ENCODE data around the gene RHBDL1.

Gene RHBDL1

DNA sequence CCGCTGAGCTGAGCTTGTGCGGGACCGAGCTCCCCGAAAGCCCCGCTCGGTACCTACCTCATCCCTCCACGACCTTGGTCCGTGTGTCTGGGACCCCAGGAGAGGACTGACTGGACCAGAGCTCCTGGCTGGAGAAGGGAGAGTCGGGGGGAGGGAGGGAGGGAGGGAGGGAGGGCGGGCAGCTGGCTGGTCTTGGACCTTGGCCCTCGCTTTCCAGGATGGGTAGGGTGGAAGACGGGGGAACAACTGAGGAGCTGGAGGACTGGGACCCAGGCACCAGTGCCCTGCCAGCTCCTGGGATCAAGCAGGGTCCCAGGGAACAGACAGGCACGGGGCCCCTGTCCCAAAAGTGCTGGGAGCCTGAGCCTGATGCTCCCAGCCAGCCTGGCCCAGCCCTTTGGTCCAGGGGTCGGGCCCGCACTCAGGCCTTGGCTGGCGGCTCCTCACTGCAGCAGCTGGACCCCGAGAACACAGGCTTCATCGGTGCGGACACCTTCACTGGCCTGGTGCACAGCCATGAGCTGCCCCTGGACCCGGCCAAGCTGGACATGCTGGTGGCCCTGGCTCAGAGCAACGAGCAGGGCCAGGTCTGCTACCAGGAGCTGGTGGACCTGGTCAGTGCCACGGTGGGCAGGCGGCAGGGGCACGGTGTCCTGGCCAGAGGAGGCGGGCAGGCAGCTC is 553 bp downstream of the RHBDL1 start:
- no peak overlapping the region for H3K4me3 ChIP-seq (ENCODE audit: low read depth, low read length)
- no peak for DNase-seq (ENCODE audit: low read depth)
- TF ChIP-seq CTCF (IDR thresholded peaks at IDR 0.05; ENCODE audit: low read depth, low read length, missing control alignments) = no peak

DNA sequence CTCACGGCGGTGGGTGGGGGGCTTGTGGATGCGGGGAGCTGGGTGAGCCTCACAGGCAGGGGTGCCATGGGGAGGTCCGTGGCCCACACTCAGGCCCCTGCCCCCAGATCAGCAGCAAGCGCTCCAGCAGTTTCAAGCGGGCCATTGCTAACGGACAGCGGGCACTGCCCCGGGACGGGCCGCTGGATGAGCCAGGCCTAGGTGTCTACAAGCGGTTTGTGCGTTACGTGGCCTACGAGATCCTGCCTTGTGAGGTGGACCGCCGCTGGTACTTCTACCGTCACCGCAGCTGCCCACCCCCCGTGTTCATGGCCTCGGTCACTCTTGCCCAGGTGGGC is 1.1 kb downstream of the RHBDL1 start:
- no peak for TF ChIP-seq CTCF (IDR thresholded peaks at IDR 0.05; ENCODE audit: low read depth, low read length, missing control alignments)
- H3K4me3 ChIP-seq (ENCODE audit: low read depth, low read length) = no peak overlapping the region
- DNase-seq (ENCODE audit: low read depth) = no peak

DNA sequence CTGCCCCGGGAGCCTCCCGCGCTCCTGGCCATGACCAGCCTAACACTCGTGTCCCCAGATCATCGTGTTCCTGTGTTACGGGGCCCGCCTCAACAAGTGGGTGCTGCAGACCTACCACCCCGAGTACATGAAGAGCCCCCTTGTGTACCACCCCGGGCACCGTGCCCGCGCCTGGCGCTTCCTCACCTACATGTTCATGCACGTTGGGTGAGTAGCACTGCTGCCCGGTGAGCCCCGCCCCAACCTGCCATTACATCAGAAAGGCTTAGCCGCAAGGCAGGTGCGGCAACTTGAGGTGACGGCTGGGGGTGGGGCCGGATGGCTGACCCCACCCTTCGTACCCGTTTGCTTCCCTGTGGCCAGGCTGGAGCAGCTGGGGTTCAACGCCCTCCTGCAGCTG is 1.4 kb downstream of the RHBDL1 start:
- DNase-seq (ENCODE audit: low read depth) = no peak
- TF ChIP-seq CTCF (IDR thresholded peaks at IDR 0.05; ENCODE audit: low read depth, low read length, missing control alignments) = no peak
- H3K4me3 ChIP-seq (ENCODE audit: low read depth, low read length) = no peak overlapping the region

DNA sequence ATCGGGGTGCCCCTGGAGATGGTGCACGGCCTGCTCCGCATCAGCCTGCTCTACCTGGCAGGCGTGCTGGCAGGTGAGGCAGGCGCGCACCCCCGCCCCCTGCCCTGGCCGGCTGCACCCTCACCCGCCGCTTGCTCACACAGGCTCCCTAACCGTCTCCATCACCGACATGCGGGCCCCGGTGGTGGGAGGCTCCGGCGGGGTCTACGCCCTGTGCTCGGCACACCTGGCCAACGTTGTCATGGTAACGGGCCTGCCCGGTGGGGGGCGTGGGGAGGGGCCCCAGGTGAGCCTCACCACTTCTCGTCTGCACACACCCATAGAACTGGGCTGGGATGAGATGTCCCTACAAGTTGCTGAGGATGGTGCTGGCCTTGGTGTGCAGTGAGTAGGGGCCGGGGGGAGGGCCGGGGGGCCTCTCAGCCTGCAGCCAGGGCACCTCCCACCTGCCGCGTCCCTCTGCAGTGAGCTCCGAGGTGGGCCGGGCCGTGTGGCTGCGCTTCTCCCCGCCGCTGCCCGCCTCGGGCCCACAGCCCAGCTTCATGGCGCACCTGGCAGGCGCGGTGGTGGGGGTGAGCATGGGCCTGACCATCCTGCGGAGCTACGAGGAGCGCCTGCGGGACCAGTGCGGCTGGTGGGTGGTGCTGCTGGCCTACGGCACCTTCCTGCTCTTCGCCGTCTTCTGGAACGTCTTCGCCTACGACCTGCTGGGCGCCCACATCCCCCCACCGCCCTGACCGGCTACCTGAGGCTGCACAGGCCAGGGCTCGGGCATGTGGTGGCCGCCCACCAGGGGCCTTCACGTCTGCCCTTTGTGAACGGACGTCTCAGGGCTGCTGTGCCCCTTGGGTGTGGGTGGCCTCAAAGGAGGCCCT is 2.1 kb downstream of the RHBDL1 start:
- no peak for TF ChIP-seq CTCF (IDR thresholded peaks at IDR 0.05; ENCODE audit: low read depth, low read length, missing control alignments)
- H3K4me3 ChIP-seq (ENCODE audit: low read depth, low read length) = no peak overlapping the region
- DNase-seq (ENCODE audit: low read depth) = no peak

DNA sequence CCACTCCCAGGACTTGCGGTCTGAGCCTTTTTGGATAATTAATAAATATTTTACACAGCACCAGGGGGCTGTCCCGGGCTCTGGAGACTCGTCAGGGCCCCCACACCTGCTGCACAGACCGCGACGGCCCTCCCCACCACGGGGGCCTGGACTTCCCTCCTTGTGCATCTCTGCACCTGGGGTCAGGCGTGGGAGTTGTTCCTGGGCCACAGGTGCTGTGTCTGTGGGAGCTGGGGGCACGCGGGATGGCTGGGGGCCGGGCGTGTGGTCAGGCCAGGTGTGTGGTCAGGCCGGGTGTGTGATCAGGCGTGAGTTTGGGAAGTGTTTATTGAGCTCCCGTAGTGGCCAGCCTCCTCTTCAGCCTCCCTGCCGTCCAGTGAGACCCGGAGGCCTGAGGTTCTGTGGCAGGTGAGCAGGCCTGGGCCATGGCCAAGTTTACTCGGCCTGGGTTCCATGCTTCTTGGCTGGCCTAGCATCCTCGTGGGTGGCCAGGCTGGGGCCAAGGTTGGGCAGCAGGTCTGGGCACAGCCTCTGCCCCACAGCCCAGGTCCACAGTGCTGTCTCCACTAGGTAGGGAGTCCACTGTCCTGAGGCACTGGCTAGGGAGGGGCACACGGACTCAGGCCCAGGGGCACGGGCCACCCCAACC is 2.9 kb downstream of the RHBDL1 start:
- no peak for TF ChIP-seq CTCF (IDR thresholded peaks at IDR 0.05; ENCODE audit: low read depth, low read length, missing control alignments)
- no peak overlapping the region for H3K4me3 ChIP-seq (ENCODE audit: low read depth, low read length)

GRCh38 chr16:678858-679813 is 3.7 kb downstream of the RHBDL1 start:
- peak overlapping the region; percentile 61 for H3K4me3 ChIP-seq (ENCODE audit: low read depth, low read length)
- no peak for DNase-seq (ENCODE audit: low read depth)
- TF ChIP-seq CTCF (IDR thresholded peaks at IDR 0.05; ENCODE audit: low read depth, low read length, missing control alignments) = no peak

More for the DNA sequence above, 2.9 kb downstream of the RHBDL1 start:
- no peak for DNase-seq (ENCODE audit: low read depth)

All from GM12864 (cell line).